ENCODE results near the gene ZBTB46. TPM values are rescaled to one million over a fixed set of nuclear protein-coding genes. Genes with fewer than 3 reads are reported as not detected.

Gene ZBTB46
- total RNA-seq, 2 donors from 2014 or later: 7.9 to 12.2 TPM

DNA sequence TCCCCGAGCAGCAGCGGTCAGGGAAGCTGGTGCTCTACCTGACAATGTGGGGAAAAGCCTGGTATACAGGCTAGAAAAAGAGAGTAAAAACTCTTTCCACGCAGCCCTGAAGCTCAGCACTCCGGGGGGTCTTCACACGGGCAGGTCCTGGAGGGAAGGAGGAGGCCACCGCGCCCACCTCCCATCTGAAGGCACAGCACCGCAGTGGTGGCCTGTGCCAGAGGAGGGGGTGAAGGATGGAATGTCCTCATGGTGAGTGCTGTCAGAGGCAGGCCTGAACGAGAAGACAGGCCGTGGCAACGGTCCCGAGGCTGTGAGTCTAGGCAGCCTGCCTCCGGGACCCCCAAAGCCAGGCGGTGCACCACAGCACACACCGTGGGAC, 85.6 kb downstream of the ZBTB46 start:
- intact Hi-C loops (cut with DNase I): loop anchor here (10.0 kb wide), 1 partner anchor 219 kb away; the partner anchor contains the start of gene ZNF512B
- Histone ChIP-seq H3K27me3 (replicated peaks; ENCODE audit: insufficient read depth) (no peaks in the 10 kb centered on the region), H3K36me3 (no peaks in the 10 kb centered on the region), H3K4me1 (replicated peaks) (peaks cover 23% of the 10 kb centered on the region), H3K4me3 (no peak overlapping the region), H3K27ac (no peak overlapping the region), H3K9me3 (no peaks in the 10 kb centered on the region)
- DNase-seq (ENCODE audit: low spot score): no peak
- 45% methylated on average over 15 of the region's 15 CpGs for WGBS
- no peak for TF ChIP-seq POLR2A (IDR thresholded peaks at IDR 0.05)
- no peak for TF ChIP-seq CTCF (IDR thresholded peaks at IDR 0.05)
- TF ChIP-seq POLR2AphosphoS5 (IDR thresholded peaks at IDR 0.05): no peak

GRCh38 chr20:63744574-63745423, 86.3 kb downstream of the ZBTB46 start:
- 73% methylated on average over 19 of the region's 25 CpGs for WGBS
- TF ChIP-seq POLR2AphosphoS5 (IDR thresholded peaks at IDR 0.05) (no peak), CTCF (IDR thresholded peaks at IDR 0.05) (no peak), POLR2A (IDR thresholded peaks at IDR 0.05) (no peak)
- no peaks in the 10 kb centered on the region for H3K36me3 ChIP-seq
- peaks cover 23% of the 10 kb centered on the region for H3K4me1 ChIP-seq (replicated peaks)
- H3K4me3 ChIP-seq: no peak overlapping the region
- intact Hi-C loops (cut with DNase I): loop anchor here (10.0 kb wide), 1 partner anchor 220 kb away; the partner anchor contains the start of gene ZNF512B
- no peaks in the 10 kb centered on the region for H3K27me3 ChIP-seq (replicated peaks; ENCODE audit: insufficient read depth)
- DNase-seq (ENCODE audit: low spot score): no peak
- H3K9me3 ChIP-seq: no peaks in the 10 kb centered on the region
- no peak overlapping the region for H3K27ac ChIP-seq

GRCh38 chr20:63744158-63744557, 86.9 kb downstream of the ZBTB46 start:
- 67% methylated on average over 4 of the region's 4 CpGs for WGBS
- Histone ChIP-seq H3K36me3 (no peaks in the 10 kb centered on the region), H3K4me3 (no peak overlapping the region), H3K4me1 (replicated peaks) (peaks cover 24% of the 10 kb centered on the region), H3K27ac (no peak overlapping the region), H3K9me3 (no peaks in the 10 kb centered on the region), H3K27me3 (replicated peaks; ENCODE audit: insufficient read depth) (no peaks in the 10 kb centered on the region)
- TF ChIP-seq POLR2AphosphoS5 (IDR thresholded peaks at IDR 0.05) (no peak), POLR2A (IDR thresholded peaks at IDR 0.05) (no peak), CTCF (IDR thresholded peaks at IDR 0.05) (no peak)
- DNase-seq (ENCODE audit: low spot score): no peak
- intact Hi-C loops (cut with DNase I): loop anchor here (10.0 kb wide), 1 partner anchor 221 kb away; the partner anchor contains the start of gene ZNF512B

DNA sequence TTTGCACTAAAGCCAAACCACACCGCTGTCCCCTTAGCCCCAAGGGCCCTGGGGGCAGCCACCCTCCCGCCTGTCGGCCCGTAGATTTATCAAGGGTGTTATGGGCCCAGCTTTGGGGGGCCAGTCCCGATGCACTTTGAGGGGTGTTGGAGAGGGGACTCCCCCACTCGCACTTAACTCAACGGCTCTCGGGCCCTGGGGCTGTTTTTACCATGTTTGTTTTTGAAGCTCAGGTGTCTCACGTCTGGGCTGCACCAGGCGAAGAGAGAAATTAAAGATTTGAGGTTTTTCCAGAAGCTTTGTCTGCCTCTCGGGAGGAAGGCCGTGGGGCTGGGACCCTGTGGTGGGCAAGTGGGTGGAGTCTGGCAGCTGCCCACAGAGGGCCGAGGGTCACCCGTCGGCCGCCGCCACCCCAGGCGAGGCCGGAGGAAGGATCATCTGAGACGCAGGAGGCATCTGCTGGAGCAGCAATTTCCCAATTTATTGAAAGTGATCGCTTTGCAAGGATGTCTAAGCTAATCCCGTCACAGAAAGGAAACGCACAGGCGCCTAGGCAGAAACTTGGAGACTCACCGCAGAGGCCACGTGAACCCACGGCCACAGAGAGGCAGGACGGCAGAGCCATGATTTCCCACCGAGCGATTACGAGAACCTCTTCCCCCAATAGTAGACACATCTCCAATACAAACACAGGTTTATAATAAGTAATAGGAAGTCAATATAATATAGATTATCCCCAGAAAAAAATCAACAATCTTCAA, 87.7 kb downstream of the ZBTB46 start:
- 76% methylated on average over 31 of the region's 31 CpGs for WGBS
- Histone ChIP-seq H3K9me3 (no peaks in the 10 kb centered on the region), H3K36me3 (no peaks in the 10 kb centered on the region), H3K4me3 (no peak overlapping the region), H3K4me1 (replicated peaks) (peaks cover 31% of the 10 kb centered on the region), H3K27ac (peak overlapping the region; percentile 96), H3K27me3 (replicated peaks; ENCODE audit: insufficient read depth) (no peaks in the 10 kb centered on the region)
- TF ChIP-seq CTCF (IDR thresholded peaks at IDR 0.05) (no peak), POLR2A (IDR thresholded peaks at IDR 0.05) (no peak), POLR2AphosphoS5 (IDR thresholded peaks at IDR 0.05) (no peak)
- intact Hi-C loops (cut with DNase I): loop anchor here (10.0 kb wide), 1 partner anchor 221 kb away; the partner anchor contains the start of gene ZNF512B
- no peak for DNase-seq (ENCODE audit: low spot score)

Measured in prostate gland (tissue), 2 donors.